Measurements from ENCODE around the gene ATAD1.
"Not testable (repeated sequence)": the region's sequence is repeated elsewhere in the genome, so short reads cannot be mapped to it uniquely, and the experiment has no call there.

GRCh38 chr10:87801813-87802435, 16.1 kb downstream of the ATAD1 start:
- TF ChIP-seq CTCF (conservative IDR thresholded peaks at IDR 0.05 in 1 of 2, IDR thresholded peaks at IDR 0.05 in 1 of 2; ENCODE audit: low read depth in 1 of 2, low read length in 2 of 2); EZH2 (IDR thresholded peaks at IDR 0.05; ENCODE audit: low read length, missing control alignments): not testable (repeated sequence)

All from fibroblast of lung (primary cell).